A673 (cell line): ENCODE measurements around the gene CPT1C.
A peak's percentile ranks its signal among the peaks of the same experiment; 100 is the strongest.

ENCODE experiments used
- CTCF ChIP-seq: fragments of 300-800, 200-600 bp; sonication (generic); conservative IDR thresholded peaks from 2 replicates; pipeline ENCODE4 v1.5.1; 2017; ENCODE audit warnings: low read depth, mild to moderate bottlenecking, antibody characterized with exemption, low read length, moderate library complexity, mixed read lengths
- EZH2 ChIP-seq: fragments of 200-600 bp; sonication (generic); IDR thresholded peaks from 2 replicates; pipeline ENCODE4 v1.6.1; 2017; ENCODE audit warnings: borderline replicate concordance, low read depth, mild to moderate bottlenecking, mixed read lengths, antibody characterized with exemption, low read length; ENCODE audit not compliant: poor library complexity, severe bottlenecking

- TF ChIP-seq CTCF (peak; percentile 79), EZH2 (no peak)
Measured at GRCh38 chr19:49689133-49690078, 1.5 kb upstream of the CPT1C start, which contains the start of gene ADM5.
